GM23338 (cell line): ENCODE data around the gene ADTRP. TPM values are rescaled to one million over a fixed set of nuclear protein-coding genes. Genes with fewer than 3 reads are reported as not detected.

ENCODE experiments used
- ATAC-seq: fragments of 200-7000 bp; cut with Tn5 transposase; 3 replicates; pipeline ENCODE4 v1.9.1; 2020
- DNase-seq: peaks from one replicate; pipeline ENCODE4 v3.0.0-alpha.2; 2015; ENCODE audit warnings: low spot score
- H2AFZ ChIP-seq: fragments of 200-600 bp; sonication (generic); 2 replicates; pipeline ENCODE4 v1.8.0; 2016; ENCODE audit warnings: antibody characterized with exemption, mild to moderate bottlenecking, moderate library complexity
- H3F3A ChIP-seq: fragments of 200-600 bp; sonication (generic); replicated peaks from 2 replicates; pipeline ENCODE4 v1.8.0; 2017; ENCODE audit warnings: antibody characterized with exemption, mixed run types, low read depth
- H3K27ac ChIP-seq: fragments of 200-600 bp; sonication (generic); 2 replicates; pipeline ENCODE4 v1.6.1; 2016; ENCODE audit warnings: low read depth
- H3K27me3 ChIP-seq: fragments of 200-600 bp; sonication (generic); 2 replicates; pipeline ENCODE4 v1.8.0; 2016; ENCODE audit warnings: mild to moderate bottlenecking, mixed run types, moderate library complexity; ENCODE audit not compliant: insufficient read depth
- H3K36me3 ChIP-seq: fragments of 200-600 bp; sonication (generic); 2 replicates; pipeline ENCODE4 v1.8.0; 2016; ENCODE audit warnings: mild to moderate bottlenecking; ENCODE audit not compliant: insufficient read depth
- H3K4me1 ChIP-seq: fragments of 200-600 bp; sonication (generic); 2 replicates; pipeline ENCODE4 v1.8.0; 2016; ENCODE audit warnings: mild to moderate bottlenecking, moderate library complexity; ENCODE audit not compliant: insufficient read depth
- H3K4me2 ChIP-seq: fragments of 200-600 bp; sonication (generic); 2 replicates; pipeline ENCODE4 v1.7.1; 2017; ENCODE audit warnings: mixed run types
- H3K4me3 ChIP-seq: fragments of 200-600 bp; sonication (generic); 2 replicates; pipeline ENCODE4 v1.6.1; 2016; ENCODE audit warnings: mixed run types
- H3K79me2 ChIP-seq: fragments of 200-600 bp; sonication (generic); replicated peaks from 2 replicates; pipeline ENCODE4 v1.8.0; 2017; ENCODE audit warnings: mild to moderate bottlenecking; ENCODE audit not compliant: insufficient read depth
- H3K9me2 ChIP-seq: fragments of 200-600 bp; sonication (generic); 2 replicates; pipeline ENCODE4 v1.8.0; 2017; ENCODE audit not compliant: insufficient read depth
- H4K20me1 ChIP-seq: fragments of 200-600 bp; sonication (generic); replicated peaks from 2 replicates; pipeline ENCODE4 v1.8.0; 2017; ENCODE audit warnings: mild to moderate bottlenecking; ENCODE audit not compliant: insufficient read depth
- H3K27ac Mint-ChIP-seq: 2 replicates; pipeline ENCODE4 v1.8.0; 2020; ENCODE audit warnings: inconsistent platforms, mild to moderate bottlenecking, moderate library complexity, mixed read lengths
- H3K27me3 Mint-ChIP-seq: 3 replicates; pipeline ENCODE4 v1.8.0; 2022; ENCODE audit warnings: low read depth, mild to moderate bottlenecking, moderate library complexity, mixed read lengths, inconsistent platforms; ENCODE audit not compliant: insufficient read depth, poor library complexity
- H3K36me3 Mint-ChIP-seq: 3 replicates; pipeline ENCODE4 v1.8.0; 2021; ENCODE audit warnings: low read depth, mild to moderate bottlenecking, inconsistent platforms, moderate library complexity, mixed read lengths
- H3K4me1 Mint-ChIP-seq: 3 replicates; pipeline ENCODE4 v1.8.0; 2020; ENCODE audit warnings: mild to moderate bottlenecking, inconsistent platforms, mixed read lengths
- H3K4me3 Mint-ChIP-seq: 3 replicates; pipeline ENCODE4 v1.8.0; 2021; ENCODE audit warnings: moderate library complexity, mild to moderate bottlenecking, inconsistent platforms, mixed read lengths
- H3K9me3 Mint-ChIP-seq: 3 replicates; pipeline ENCODE4 v1.8.0; 2020; ENCODE audit warnings: moderate library complexity, mild to moderate bottlenecking, inconsistent platforms, mixed read lengths
- ETS1 ChIP-seq: IDR thresholded peaks from 2 replicates; pipeline ENCODE4 v1.6.1; 2016; ENCODE audit warnings: antibody characterized with exemption
- EZH2 ChIP-seq: fragments of 200-600 bp; sonication (generic); IDR thresholded peaks from one replicate; pipeline ENCODE4 v1.8.0; 2017; ENCODE audit warnings: antibody characterized with exemption, mild to moderate bottlenecking, low read depth; ENCODE audit not compliant: unreplicated experiment
- EZH2phosphoT487 ChIP-seq: fragments of 200-600 bp; sonication (generic); IDR thresholded peaks from one replicate; pipeline ENCODE4 v1.8.1; 2018; ENCODE audit warnings: antibody characterized with exemption; ENCODE audit not compliant: unreplicated experiment
- JUNB ChIP-seq: IDR thresholded peaks from one replicate; pipeline ENCODE4 v1.6.1; 2016; ENCODE audit warnings: antibody characterized with exemption; ENCODE audit not compliant: unreplicated experiment
- NANOG ChIP-seq: IDR thresholded peaks from 2 replicates; pipeline ENCODE4 v1.6.1; 2016; ENCODE audit warnings: antibody characterized with exemption, borderline replicate concordance
- POLR2AphosphoS5 ChIP-seq: IDR thresholded peaks from 2 replicates; pipeline ENCODE4 v1.6.1; 2016; ENCODE audit warnings: antibody characterized with exemption, low read depth
- REST ChIP-seq: IDR thresholded peaks from one replicate; pipeline ENCODE4 v1.6.1; 2018; ENCODE audit warnings: antibody characterized with exemption; ENCODE audit not compliant: unreplicated experiment
- STAT1 ChIP-seq: IDR thresholded peaks from one replicate; pipeline ENCODE4 v1.6.1; 2016; ENCODE audit warnings: antibody characterized with exemption; ENCODE audit not compliant: unreplicated experiment
- polyA plus RNA-seq: library from polyadenylated mRNA; unstranded; fragments of >200 nt; fragmentation: Nextera tagmentation; extraction: Ambion mirVana; gene quantifications from 2 replicates; pipeline ENCODE4 v1.2.1, GENCODE V29; 2016
- total RNA-seq: library from RNA; depleted of rRNA; stranded (reverse); fragments of >200 nt; shearing (Covaris generic); gene quantifications from 2 replicates; pipeline ENCODE4 v1.2.3, GENCODE V29; 2014

ADTRP gene
- total and polyA plus RNA-seq, 2 experiments from 2014 or later: not detected

DNA sequence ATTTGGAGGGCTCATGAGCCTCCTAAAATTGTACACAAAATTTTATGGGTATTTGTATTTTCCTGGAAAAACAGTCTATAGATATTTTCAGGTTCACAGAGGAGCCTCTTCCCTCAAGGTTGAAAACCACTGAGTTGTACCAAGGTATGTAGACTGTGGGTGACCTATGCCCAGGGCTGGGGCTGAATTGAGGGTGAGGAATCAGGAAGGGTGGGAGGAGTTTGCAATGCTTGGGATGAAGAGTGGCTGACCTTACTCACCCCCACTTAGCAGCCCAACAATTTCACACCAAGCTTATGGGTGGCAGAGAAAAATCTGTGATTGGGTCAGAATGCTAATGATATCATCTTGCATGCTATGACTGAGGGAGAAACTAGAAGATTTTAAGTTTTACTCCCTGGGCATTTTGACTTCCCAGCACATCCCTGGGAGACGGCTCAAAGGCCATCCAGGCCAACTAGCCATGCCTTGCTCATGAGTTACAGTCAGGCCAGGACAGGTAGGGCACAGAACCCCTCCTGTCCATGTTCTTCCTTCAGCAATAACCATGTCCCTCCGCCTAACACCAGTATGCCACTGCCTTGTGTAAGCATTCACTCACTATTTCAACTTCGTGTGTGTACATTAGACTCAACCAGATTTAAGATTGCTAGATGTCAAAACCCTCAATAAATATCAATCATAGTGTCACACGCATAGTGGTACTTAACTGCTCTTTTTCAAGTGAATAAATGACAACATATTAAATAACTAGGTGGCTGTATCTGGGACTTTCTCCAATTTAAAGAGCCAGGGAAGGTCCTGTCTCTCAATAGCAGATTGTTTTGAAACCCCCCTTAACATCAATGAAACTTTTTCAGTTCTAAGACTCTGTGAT lies 16.6 kb downstream of the ADTRP start:
- Histone ChIP-seq H3K4me2 (no peak overlapping the region), H3K9me2 (no peaks in the 10 kb centered on the region), H3K79me2 (no peaks in the 10 kb centered on the region), H3K4me3 (no peak overlapping the region), H4K20me1 (no peaks in the 10 kb centered on the region), H3K27ac (no peak overlapping the region), H3F3A (no peaks in the 10 kb centered on the region), H3K27me3 (no peaks in the 10 kb centered on the region), H2AFZ (no peak overlapping the region), H3K36me3 (no peaks in the 10 kb centered on the region), H3K4me1 (peaks cover 13% of the 10 kb centered on the region)
- H3K9me3 Mint-ChIP-seq: no peaks in the 10 kb centered on the region
- H3K27me3 Mint-ChIP-seq: peaks cover 7% of the 10 kb centered on the region
- no peak for TF ChIP-seq JUNB
- DNase-seq (no peak), ATAC-seq (no peak)
- no peak overlapping the region for H3K4me3 Mint-ChIP-seq
- no peak overlapping the region for H3K27ac Mint-ChIP-seq
- peaks cover 39% of the 10 kb centered on the region for H3K4me1 Mint-ChIP-seq
- H3K36me3 Mint-ChIP-seq: no peaks in the 10 kb centered on the region

DNA sequence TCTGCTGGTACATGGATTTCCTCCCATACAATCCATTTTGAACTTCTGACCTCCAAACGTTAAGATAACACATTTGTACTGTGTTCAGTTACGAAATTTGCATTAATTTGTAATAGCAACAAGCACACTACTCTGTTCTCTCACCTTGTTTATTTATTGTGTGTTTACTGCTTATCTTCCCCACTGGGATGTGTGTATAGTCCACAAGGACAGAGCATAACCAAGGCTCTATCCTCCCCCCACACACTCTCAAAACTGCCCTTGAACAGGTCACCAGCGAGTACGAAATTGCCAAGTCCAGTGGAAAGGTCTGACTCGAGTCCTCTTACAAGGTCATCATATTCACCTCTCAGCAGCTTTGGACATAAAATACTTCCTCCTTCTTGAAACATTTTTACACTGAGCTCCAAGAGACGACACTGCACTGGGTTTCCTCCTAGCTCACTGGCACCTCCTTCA lies 18.6 kb downstream of the ADTRP start:
- H3K4me1 ChIP-seq: no peaks in the 10 kb centered on the region; the same call in 1 of the 2 replicates
- no peaks in the 10 kb centered on the region for H3F3A ChIP-seq
- ATAC-seq (no peak), DNase-seq (no peak)
- Mint-ChIP-seq H3K4me3 (no peak overlapping the region), H3K9me3 (no peaks in the 10 kb centered on the region), H3K27me3 (peaks cover 7% of the 10 kb centered on the region), H3K27ac (no peak overlapping the region), H3K4me1 (peaks cover 24% of the 10 kb centered on the region), H3K36me3 (no peaks in the 10 kb centered on the region)
- H4K20me1 ChIP-seq: no peaks in the 10 kb centered on the region
- no peaks in the 10 kb centered on the region for H3K9me2 ChIP-seq
- H3K27ac ChIP-seq: no peak overlapping the region
- H3K79me2 ChIP-seq: no peaks in the 10 kb centered on the region
- no peak overlapping the region for H3K4me2 ChIP-seq
- no peak overlapping the region for H3K4me3 ChIP-seq
- H3K36me3 ChIP-seq: no peaks in the 10 kb centered on the region
- H2AFZ ChIP-seq: no peak overlapping the region
- TF ChIP-seq EZH2phosphoT487 (no peak), NANOG (no peak), REST (no peak), POLR2AphosphoS5 (no peak), EZH2 (no peak), ETS1 (no peak), STAT1 (no peak)
- H3K27me3 ChIP-seq: no peaks in the 10 kb centered on the region
